Measurements from ENCODE around the gene DCLK2.
"Not testable (repeated sequence)": the region's sequence is repeated elsewhere in the genome, so short reads cannot be mapped to it uniquely, and the experiment has no call there.

The DCLK2 gene

GRCh38 chr4:150158041-150158440, 79.8 kb downstream of the DCLK2 start:
- DNase-seq: no peak

- no peak for DNase-seq
Observed at GRCh38 chr4:150160473-150160872, 82.2 kb downstream of the DCLK2 start.

GRCh38 chr4:150161109-150161508, 82.9 kb downstream of the DCLK2 start:
- no peak for DNase-seq

DNA sequence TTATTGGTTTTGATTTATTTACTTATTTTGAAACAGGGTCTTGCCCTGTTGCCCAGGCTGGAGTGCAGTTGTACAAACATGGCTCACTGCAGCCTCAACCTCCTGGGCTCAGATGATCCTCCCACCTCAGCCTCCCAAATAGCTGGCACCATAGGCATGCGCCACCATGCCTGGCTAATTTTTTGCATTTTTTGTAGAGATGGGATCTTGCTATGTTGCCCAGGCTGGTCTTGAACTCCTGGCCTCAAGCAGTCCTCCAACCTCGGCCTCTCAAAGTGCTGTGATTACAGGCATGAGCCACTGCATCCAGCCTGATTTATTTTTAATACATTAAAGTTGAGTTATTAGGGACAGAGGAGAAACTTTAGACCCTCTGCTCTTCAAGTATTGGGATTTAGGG, 83.8 kb downstream of the DCLK2 start:
- not testable (repeated sequence) for DNase-seq

DNA sequence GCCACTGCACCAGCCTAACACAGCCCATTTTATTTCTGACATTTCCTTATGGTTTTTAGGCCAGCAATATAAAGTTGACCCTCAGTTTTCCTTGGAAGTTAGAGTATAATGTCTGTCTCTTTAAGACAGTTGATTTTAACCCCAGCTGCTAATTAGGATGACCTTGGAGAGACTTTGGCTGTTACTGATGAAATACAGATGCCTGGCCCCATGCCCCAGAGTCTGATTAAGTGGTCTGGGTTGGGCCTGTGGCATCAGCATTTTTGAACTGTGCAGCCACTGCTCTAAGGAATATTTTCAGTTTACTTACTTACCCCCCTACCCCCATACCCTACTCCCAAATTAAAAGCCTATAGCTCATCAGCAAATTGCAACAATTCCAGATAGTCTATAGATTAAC, 85.8 kb downstream of the DCLK2 start:
- DNase-seq: no peak

DNA sequence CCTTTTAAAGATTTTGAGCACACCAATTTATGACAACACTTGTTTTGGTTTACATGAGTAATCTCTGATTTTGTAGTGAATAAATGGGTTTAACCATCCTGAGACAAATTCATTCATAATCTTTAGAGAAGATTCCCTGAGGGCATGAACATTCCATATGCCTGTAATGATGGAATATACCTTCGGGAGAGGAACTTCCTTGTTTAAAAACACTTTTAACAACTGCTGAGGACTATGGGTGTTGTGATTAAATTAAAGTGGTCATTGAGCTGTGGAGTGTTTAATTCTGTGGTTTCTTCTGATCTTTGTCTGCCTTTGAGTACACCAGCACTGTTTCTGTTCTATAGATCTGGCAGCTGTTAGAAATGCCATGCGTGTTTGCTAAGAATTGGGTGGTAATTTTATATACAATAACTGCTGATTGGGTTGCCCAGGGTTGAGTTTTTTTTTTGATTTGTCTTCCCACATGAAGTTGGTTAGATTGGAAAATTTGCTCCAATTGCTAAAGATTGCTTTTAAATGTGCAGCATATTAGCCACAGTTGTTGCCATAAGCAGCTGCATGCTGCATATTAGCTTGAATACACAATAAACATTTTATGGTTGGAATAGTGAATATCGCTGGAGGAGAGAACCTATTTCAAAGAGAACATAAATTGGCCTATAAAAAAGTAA, 86.8 kb downstream of the DCLK2 start:
- no peak for DNase-seq

- DNase-seq: no peak
Observed at GRCh38 chr4:150167054-150167453, 88.8 kb downstream of the DCLK2 start.

GRCh38 chr4:150173432-150173861, 95.2 kb downstream of the DCLK2 start:
- no peak for DNase-seq

GRCh38 chr4:150173982-150174398, 95.7 kb downstream of the DCLK2 start:
- DNase-seq: no peak

- DNase-seq: no peak
Observed at GRCh38 chr4:150176547-150176946, 98.3 kb downstream of the DCLK2 start.

GRCh38 chr4:150178161-150178560, 99.9 kb downstream of the DCLK2 start:
- DNase-seq: no peak

DNA sequence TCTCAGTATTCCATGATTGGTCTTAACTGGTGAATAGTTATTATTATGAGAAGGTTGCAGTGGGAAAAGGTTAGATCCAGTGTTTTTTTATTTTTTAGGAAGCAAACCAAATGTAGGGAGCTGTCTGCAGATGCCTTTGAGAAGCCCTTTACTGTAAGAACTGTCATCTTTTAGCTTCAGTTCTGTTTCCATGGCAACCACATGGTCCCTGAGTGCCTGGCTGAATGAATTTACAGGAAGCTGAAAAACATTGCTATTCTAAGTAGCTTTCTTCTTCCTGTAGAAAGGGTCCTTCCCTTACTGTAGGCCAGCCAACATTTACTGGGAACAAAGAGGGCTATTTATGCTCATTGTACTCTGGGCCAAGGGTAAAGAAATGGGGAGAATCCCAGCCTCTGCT, 103.3 kb downstream of the DCLK2 start:
- DNase-seq: no peak

DNA sequence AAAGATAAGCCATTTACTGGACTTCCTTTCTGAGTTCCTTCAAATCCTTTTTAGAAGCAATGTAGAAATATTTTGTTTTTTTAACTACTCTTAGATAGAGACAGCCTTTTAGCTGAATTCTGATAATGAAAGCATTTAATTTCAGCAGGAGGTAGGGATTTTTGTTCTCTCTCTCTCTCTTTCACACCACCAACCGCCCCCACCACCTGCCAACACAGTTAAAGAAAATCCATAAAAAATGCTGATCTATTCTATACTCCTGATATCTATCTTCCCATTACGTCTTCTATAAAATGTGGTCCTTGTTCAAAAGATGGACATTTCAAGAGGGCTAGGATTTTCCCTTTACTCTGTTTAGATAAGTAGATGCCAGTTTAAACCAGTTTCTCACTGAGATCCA, 104.5 kb downstream of the DCLK2 start:
- no peak for DNase-seq

DNA sequence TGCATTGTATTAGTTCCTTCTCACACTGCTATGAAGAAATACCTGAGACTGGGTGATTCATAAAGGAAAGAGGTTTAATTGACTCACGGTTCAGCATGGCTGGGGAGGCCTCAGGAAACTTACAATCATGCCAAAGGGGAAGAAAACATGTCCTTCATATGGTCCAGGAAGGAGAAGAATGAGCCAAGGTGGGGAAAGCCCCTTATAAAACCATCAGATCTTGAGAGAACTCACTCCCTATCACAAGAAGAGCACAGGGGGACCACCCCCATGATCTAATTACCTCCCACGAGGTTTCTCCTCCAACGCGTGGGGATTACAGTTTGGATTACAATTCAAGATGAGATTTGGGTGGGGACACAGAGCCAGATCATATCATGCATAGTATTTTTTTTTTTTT, 106.8 kb downstream of the DCLK2 start:
- DNase-seq: not testable (repeated sequence)

GRCh38 chr4:150192986-150193385, 114.7 kb downstream of the DCLK2 start:
- no peak for DNase-seq

- not testable (repeated sequence) for DNase-seq
Observed at GRCh38 chr4:150197256-150197655, 119.0 kb downstream of the DCLK2 start.

DNA sequence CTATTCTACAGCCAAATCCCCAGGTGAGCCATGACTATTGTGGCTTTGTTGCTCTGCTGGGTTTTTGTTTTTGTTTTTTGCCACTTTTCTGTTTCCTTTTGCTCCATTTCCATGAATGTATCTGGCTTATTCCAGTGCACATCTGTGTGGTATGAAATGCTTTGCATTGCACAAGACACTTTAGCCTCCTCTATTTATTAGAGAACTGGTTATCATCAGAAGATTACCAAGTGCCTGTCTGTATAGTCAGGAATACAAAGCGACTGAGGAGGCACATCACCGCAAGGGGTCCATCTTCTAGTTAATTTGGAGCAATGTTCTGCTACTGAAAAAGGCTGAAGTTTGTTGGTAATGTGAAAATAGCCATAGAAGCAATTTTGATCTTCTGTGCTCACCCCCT, 120.8 kb downstream of the DCLK2 start:
- DNase-seq: no peak

GRCh38 chr4:150205016-150205415, 126.8 kb downstream of the DCLK2 start:
- no peak for DNase-seq

GRCh38 chr4:150206265-150206664, 128.0 kb downstream of the DCLK2 start:
- DNase-seq: no peak

DNA sequence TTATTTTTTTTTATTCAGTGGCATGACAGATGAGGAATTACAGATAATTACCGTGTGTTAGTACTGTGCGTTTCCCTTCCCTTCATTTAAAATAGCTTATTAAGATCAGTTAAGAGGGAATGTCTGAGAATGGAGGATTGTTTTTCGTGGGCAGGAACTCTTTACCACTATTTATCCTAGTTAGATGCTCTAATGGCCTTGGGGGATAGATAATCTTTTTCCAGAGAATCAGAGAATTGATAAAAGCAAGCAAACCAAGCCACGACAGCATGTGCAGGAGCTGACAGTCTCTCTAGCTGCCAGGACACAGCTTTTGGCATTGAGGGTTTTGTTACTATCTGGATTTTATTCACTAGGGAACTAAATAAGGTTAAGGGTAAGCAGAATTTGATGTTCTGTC, 128.7 kb downstream of the DCLK2 start:
- no peak for DNase-seq

- no peak for DNase-seq
Observed at GRCh38 chr4:150207871-150208270, 129.6 kb downstream of the DCLK2 start.

DNA sequence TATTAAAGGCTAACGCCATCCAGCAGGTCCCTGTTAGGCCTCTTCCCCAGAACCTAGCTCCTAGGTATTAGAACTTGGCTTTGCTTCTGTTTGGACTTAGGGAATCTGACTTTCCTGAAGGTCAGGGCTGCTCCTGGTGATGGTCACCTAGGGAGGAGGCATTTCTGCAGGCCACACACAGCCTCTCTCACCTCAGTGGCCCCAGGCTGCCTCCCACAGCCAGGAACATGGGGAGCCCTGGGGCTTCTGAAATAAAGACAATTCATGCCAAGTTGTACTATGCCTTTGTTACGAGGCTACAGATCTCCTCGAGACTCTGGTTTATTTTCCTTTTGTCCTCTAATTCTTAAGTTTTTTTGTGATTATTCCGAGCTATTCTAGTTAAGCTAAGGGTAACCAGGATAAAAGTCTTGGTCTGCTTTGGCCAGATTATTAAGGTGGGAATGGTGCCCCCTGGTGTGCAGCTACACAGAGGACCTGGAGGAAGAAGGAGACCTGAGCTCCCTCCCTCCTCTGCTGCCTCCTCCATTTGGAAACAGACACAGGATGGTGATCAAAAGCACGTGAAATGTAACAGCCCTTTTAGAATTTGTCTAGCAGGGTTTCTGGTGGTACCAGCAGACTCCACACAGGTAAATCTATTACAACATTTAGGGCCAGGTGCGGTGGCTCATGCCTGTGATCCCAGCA, 131.0 kb downstream of the DCLK2 start:
- DNase-seq: peak; percentile 49

GRCh38 chr4:150211016-150211415, 132.8 kb downstream of the DCLK2 start:
- no peak for DNase-seq

DNA sequence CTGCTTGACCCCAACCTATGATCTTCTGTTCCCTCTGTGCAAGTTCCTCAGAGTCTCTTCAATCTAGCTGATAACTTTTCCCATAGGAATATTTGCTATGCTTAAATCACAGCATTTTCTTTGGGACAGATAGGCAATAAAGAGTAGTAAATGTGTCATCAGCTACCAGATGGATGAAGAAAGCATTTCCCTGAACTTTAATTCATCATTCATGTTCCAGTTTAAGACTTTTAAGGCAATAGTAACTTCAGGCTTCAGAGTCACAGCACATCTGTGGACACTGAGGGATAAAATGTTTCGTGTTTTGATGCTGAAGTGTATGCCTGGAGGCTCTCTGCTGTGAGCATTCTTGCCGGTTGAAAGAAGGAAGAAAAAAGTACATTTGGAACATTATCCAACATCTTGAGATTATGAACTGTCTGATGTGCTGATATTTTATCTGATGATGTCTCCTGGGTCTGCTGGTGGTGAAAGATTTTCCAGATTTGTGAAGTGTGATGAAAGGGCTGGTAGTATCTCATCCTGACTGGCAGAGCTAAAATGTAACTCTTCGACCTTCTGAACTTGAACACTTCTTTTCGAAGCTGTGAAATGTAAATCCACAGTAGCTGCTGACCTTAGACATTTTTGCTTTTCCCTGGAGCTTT, 133.7 kb downstream of the DCLK2 start:
- no peak for DNase-seq
